Activated gamma-delta T cell (primary cell): ENCODE results near the gene C16orf90.
"Not testable (repeated sequence)": the region's sequence is repeated elsewhere in the genome, so short reads cannot be mapped to it uniquely, and the experiment has no call there.

Experiments used
- DNase-seq: peaks from one replicate; lab custom pipeline; 2025; lab: John Stamatoyannopoulos, UW

Gene C16orf90

DNA sequence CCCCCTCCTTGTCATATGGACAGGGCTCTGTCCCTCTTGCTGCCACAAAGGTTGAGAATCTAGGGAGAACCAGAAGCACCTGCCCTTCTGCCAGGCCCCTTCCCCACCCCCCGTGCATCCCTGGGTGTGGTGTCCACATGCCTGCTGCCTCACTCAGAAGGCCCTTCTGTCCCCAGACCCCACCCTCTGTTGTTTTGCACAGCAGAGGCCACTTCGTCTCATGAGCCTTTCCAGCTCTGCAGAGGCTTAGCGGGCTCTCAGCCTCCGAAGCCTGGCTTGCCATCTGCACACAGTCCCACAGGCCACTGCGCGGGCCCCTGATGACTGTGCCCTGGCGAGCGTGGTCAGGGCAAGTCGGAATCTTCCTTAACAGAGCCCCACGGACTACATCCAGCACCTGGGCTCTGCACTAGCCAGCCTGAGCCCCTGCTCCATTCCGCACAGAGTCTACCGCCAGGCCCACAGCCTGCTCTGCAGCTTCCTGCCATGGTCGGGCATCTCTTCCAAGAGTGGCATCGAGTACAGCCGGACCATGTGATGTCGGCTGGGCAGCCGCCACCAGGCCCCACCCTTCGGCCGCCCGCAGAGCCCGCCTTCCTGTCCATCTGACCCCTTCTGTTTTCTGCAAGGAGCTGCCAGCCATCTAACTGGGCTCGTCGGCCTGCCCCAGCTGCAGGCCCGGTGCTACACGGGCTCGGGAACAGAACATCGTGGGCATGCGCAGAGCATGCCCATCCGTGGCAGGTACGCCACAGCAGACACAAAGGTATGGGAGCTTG is 10.8 kb downstream of the C16orf90 start:
- DNase-seq = no peak

DNA sequence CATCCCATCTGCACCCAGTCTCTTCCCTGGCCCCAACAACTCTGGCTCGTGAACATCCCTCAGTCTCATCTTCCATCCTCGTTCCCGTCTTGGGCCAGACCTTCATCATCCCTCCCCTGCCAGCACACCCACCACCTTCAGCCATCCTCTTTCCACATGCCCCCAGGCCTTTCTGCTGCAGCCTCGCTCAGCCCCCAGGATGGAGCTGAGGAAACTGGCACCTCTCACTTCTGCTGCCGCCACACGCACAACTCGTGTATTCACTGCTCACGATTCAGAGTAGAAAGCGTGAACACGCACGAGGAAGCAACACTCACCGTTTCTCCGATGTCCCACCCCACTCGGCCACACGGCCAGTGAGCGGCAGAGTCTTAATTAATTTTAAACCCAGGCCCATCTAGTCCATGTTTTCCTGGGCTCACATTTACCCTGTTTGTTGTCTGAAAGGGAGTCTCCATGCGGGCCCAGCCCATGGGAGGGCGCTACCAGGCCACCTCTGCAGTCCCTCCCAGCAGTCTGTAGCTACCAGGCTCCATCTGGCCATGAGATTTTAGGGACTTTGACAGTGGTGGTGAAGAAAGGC is 12.5 kb downstream of the C16orf90 start:
- no peak for DNase-seq

GRCh38 chr16:3481696-3482658 is 13.3 kb downstream of the C16orf90 start:
- DNase-seq = no peak

GRCh38 chr16:3480901-3481695 is 14.2 kb downstream of the C16orf90 start:
- no peak for DNase-seq

DNA sequence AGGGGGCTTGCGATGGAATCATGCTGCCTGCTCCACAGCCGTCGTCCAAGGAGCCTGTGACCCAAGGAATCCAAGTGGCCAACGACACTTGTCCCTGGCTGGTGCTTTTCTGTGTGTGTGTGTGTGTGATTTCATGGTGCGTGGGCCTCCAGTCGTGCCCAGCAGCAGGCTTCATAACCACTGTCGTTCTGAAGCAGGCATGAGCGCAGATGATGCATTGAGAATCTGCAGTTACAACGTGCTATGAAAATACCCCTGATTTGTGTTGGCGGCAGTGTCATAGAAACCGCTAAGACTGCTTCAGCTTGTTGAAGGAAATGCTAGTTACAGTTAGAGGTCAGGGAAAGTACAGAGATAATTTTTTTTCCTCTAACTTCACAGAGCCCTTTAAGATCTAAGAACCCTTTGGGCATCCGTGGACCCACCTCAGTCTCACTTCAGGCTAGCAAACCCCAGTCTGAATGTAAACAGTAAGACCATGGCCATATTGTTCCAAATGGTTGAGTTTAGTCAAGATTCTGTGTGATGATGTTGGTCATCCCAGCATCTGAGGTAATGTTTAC is 15.6 kb downstream of the C16orf90 start:
- no peak for DNase-seq

GRCh38 chr16:3478242-3478925 is 16.9 kb downstream of the C16orf90 start:
- DNase-seq = no peak

DNA sequence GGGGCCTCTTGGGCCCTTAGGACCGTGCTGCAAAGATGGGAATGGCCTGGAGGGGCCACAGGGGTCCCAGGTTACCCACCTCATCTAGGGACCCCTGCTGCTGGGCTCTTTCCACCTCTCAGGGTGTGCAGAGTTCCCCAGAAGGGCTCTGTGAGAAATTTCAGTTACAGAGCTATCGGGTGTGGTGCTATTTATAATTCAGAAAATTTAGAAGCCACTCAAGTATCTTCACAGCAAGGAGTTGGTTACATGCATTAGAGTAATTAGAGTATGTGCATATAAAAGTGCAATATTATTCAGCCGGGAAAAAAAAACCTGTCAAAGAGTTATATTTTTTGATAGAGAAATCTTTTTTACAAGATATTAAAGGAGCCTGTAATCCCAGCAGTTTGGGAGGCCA is 18.9 kb downstream of the C16orf90 start:
- DNase-seq = no peak

- no peak for DNase-seq
Observed at GRCh38 chr16:3475604-3476375, 19.5 kb downstream of the C16orf90 start.

DNA sequence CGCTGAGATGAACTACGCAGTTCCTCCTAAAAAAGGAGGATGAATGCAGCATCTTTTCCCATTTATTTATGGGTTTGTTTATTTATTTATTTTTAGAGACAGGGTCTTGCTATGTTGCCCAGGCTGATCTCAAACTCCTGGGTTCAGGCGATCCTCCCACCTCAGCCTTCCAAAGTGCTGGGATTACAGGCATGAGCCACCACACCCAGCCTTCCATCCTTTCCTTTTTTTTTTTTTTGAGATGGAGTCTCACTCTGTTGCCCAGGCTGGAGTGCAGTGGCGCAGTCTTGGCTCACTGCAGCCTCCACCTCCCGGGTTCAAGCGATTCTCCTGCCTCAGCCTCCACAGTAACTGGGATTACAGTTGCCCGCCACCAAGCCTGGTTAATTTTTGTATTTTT is 20.4 kb downstream of the C16orf90 start:
- DNase-seq = not testable (repeated sequence)

DNA sequence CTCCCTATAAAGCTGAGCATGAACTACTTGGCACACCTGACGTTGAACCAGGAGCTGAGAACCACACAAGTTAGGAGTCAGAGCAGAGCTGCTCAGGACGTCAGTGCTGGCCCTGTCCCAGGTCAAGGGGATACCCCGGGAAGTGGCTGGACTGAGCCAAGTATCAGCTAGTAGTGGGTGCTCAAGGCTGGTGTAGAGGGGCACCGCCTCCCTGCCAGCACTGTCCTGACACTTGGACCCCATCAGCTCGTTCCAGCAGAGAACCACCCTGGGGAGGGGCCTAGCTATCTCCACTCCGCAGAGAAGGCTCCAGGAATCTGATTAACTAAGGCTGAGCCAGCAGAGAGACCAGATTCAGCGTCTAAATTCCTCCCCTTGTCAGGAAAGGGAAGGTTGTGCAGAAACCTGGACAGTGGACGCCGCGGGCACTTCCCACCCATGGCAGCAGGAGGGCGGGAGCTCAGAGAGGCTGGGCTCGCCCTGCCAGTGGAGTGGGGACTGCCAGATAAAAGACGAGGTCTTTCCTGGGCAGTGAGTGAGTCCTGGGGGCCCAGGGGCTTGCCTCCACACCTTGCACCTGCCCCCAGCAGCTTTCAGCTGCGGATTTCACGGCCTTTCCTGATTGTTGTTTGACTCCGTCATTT is 21.0 kb downstream of the C16orf90 start:
- no peak for DNase-seq

DNA sequence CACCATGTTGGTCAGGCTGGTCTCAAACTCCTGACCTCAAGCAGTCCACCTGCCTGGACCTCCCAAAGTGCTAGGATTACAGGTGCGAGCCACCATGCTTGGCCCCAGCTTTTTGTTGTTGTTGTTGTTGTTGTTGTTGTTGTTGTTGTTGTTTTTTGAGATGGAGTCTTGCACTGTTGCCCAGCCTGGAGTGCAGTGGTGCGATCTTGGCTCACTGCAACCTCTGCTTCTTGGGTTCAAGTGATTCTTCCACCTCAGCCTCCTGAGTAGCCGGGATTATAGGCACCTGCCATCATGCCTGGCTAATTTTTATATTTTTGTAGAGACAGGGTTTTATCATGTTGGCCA is 21.7 kb downstream of the C16orf90 start:
- not testable (repeated sequence) for DNase-seq

- DNase-seq = no peak
Observed at GRCh38 chr16:3472878-3473595, 22.3 kb downstream of the C16orf90 start.

- DNase-seq = no peak
Observed at GRCh38 chr16:3471518-3472176, 23.6 kb downstream of the C16orf90 start.

- no peak for DNase-seq
Observed at GRCh38 chr16:3470723-3471122, 24.6 kb downstream of the C16orf90 start.

GRCh38 chr16:3469736-3470135 is 25.6 kb downstream of the C16orf90 start:
- DNase-seq = no peak

- no peak for DNase-seq
Observed at GRCh38 chr16:3468501-3468900, 26.8 kb downstream of the C16orf90 start.

- DNase-seq = no peak
Observed at GRCh38 chr16:3467921-3468320, 27.4 kb downstream of the C16orf90 start.

DNA sequence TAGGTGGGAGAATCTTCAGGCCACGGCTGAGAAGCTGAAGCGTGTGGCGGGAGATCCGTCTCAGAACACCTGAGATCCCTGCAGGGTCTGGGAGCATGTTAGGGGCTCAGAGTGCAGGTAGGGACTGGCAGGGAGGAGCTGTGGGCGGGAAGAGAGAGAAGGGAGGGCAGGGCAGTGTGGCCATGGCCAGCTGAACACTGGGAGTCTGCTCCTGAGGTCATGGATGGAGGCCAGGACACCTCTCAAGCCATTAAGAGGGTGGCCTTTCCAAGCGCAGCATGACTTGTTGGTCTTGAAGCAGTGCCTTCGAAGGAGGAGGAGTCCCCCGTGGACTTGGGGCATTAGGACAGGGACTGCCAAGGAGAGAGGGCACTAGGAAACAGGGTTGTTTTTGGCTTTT is 28.1 kb downstream of the C16orf90 start:
- DNase-seq = no peak
